HEK293 (cell line): ENCODE measurements around the gene ZNF83.

Experiments
- CTCF ChIA-PET: fragments of 350-600 bp; formaldehyde crosslinking; extraction: SDS; loops from one replicate; lab custom pipeline; 2021; ENCODE audit warnings: antibody characterized with exemption; lab: Yijun Ruan, JAX
- POLR2A ChIA-PET: fragments of 300-600 bp; formaldehyde crosslinking; extraction: SDS; loops from one replicate; lab custom pipeline; 2020; ENCODE audit warnings: antibody characterized with exemption, inconsistent platforms; lab: Yijun Ruan, JAX
- H3K27ac ChIP-seq: fragments of 200-500 bp; sonication (Bioruptor generic); 2 replicates; pipeline ENCODE4 v1.5.1; 2014; ENCODE audit warnings: low read depth, low read length, control low read depth, inconsistent platforms; ENCODE audit errors: extremely low read depth
- H3K36me3 ChIP-seq, 2 experiments: fragments of 200-500 bp in 1 of 2; sonication (Bioruptor generic) in 1 of 2; 1 replicate in 1 of 2; 2 replicates in 1 of 2; pipeline ENCODE4 v1.5.1; 2014 to 2017; ENCODE audit warnings: inconsistent platforms in 2 of 2, low read length in 2 of 2; ENCODE audit not compliant: control insufficient read depth in 2 of 2, insufficient read depth in 1 of 2
- H3K4me1 ChIP-seq: fragments of 200-500 bp; sonication (Bioruptor generic); 2 replicates; pipeline ENCODE4 v1.5.1; 2014; ENCODE audit warnings: mild to moderate bottlenecking, low read length, inconsistent platforms; ENCODE audit not compliant: control insufficient read depth, insufficient read depth
- H3K4me3 ChIP-seq: 2 replicates; pipeline ENCODE4 v1.5.1; 2011; ENCODE audit warnings: low read depth, mild to moderate bottlenecking, control low read depth, low read length, moderate library complexity
- H3K9me3 ChIP-seq: fragments of 200-500 bp; sonication (Bioruptor generic); 2 replicates; pipeline ENCODE4 v1.5.1; 2014; ENCODE audit warnings: low read depth, low read length, inconsistent platforms; ENCODE audit not compliant: control insufficient read depth, insufficient read depth
- GLI4 ChIP-seq: fragments of 450-650 bp; formaldehyde crosslinking; IDR thresholded peaks from 2 replicates; pipeline ENCODE4 v1.5.1; 2016; ENCODE audit warnings: missing biosample characterization, missing genetic modification characterization
- KLF17 ChIP-seq: fragments of 450-650 bp; formaldehyde crosslinking; IDR thresholded peaks from 2 replicates; pipeline ENCODE4 v1.5.1; 2016; ENCODE audit warnings: missing biosample characterization, missing genetic modification characterization
- MZF1 ChIP-seq: fragments of 450-650 bp; formaldehyde crosslinking; IDR thresholded peaks from 2 replicates; pipeline ENCODE4 v1.5.1; 2017; ENCODE audit warnings: missing biosample characterization, missing genetic modification characterization, borderline replicate concordance
- SCRT2 ChIP-seq: fragments of 450-650 bp; formaldehyde crosslinking; IDR thresholded peaks from 2 replicates; pipeline ENCODE4 v1.5.1; 2016; ENCODE audit warnings: missing biosample characterization, missing genetic modification characterization
- TCF7L2 ChIP-seq: IDR thresholded peaks from 2 replicates; pipeline ENCODE4 v1.6.1; 2011; ENCODE audit warnings: low read depth, mild to moderate bottlenecking, inconsistent platforms, low read length, moderate library complexity, borderline replicate concordance
- ZBTB1 ChIP-seq: fragments of 450-650 bp; formaldehyde crosslinking; IDR thresholded peaks from 2 replicates; pipeline ENCODE4 v1.5.1; 2016; ENCODE audit warnings: missing biosample characterization, missing genetic modification characterization
- ZBTB20 ChIP-seq: fragments of 450-650 bp; formaldehyde crosslinking; IDR thresholded peaks from 2 replicates; pipeline ENCODE4 v1.5.1; 2016; ENCODE audit warnings: missing biosample characterization, missing genetic modification characterization
- ZFHX2 ChIP-seq: fragments of 450-650 bp; formaldehyde crosslinking; conservative IDR thresholded peaks from 2 replicates; pipeline ENCODE4 v1.5.1; 2016; ENCODE audit warnings: missing biosample characterization, missing genetic modification characterization
- ZNF10 ChIP-seq: fragments of 450-650 bp; formaldehyde crosslinking; IDR thresholded peaks from 2 replicates; pipeline ENCODE4 v1.5.1; 2017; ENCODE audit warnings: missing biosample characterization, missing genetic modification characterization
- ZNF114 ChIP-seq: fragments of 450-650 bp; formaldehyde crosslinking; IDR thresholded peaks from 2 replicates; pipeline ENCODE4 v1.5.0; 2017; ENCODE audit warnings: missing biosample characterization, missing genetic modification characterization
- ZNF169 ChIP-seq: fragments of 450-650 bp; formaldehyde crosslinking; IDR thresholded peaks from 2 replicates; pipeline ENCODE4 v1.5.1; 2016; ENCODE audit warnings: missing biosample characterization, missing genetic modification characterization
- ZNF19 ChIP-seq: fragments of 450-650 bp; formaldehyde crosslinking; IDR thresholded peaks from 2 replicates; pipeline ENCODE4; 2016; ENCODE audit warnings: missing biosample characterization, missing genetic modification characterization, low read depth
- ZNF292 ChIP-seq: fragments of 450-650 bp; formaldehyde crosslinking; IDR thresholded peaks from 2 replicates; pipeline ENCODE4 v1.5.1; 2016; ENCODE audit warnings: low read depth, missing biosample characterization, missing genetic modification characterization, borderline replicate concordance
- ZNF350 ChIP-seq: fragments of 450-650 bp; formaldehyde crosslinking; IDR thresholded peaks from 2 replicates; pipeline ENCODE4 v1.5.0; 2017; ENCODE audit warnings: missing biosample characterization, mild to moderate bottlenecking, missing genetic modification characterization
- ZNF354C ChIP-seq: fragments of 450-650 bp; formaldehyde crosslinking; IDR thresholded peaks from 2 replicates; pipeline ENCODE4 v1.5.1; 2016; ENCODE audit warnings: missing biosample characterization, missing genetic modification characterization, low read depth, borderline replicate concordance
- ZNF362 ChIP-seq: fragments of 450-650 bp; formaldehyde crosslinking; IDR thresholded peaks from 2 replicates; pipeline ENCODE4 v1.5.1; 2016; ENCODE audit warnings: missing biosample characterization, missing genetic modification characterization
- ZNF510 ChIP-seq: fragments of 450-650 bp; formaldehyde crosslinking; IDR thresholded peaks from 2 replicates; pipeline ENCODE4 v1.5.1; 2018; ENCODE audit warnings: mild to moderate bottlenecking, missing genetic modification characterization, missing biosample characterization; ENCODE audit not compliant: insufficient replicate concordance
- ZNF555 ChIP-seq: fragments of 450-650 bp; formaldehyde crosslinking; conservative IDR thresholded peaks from 2 replicates; pipeline ENCODE4 v1.5.1; 2017; ENCODE audit warnings: missing biosample characterization, mild to moderate bottlenecking, missing genetic modification characterization, inconsistent platforms
- ZNF571 ChIP-seq: fragments of 450-650 bp; formaldehyde crosslinking; IDR thresholded peaks from 2 replicates; pipeline ENCODE4 v1.5.0; 2017; ENCODE audit warnings: missing biosample characterization, missing genetic modification characterization
- ZNF621 ChIP-seq: fragments of 450-650 bp; formaldehyde crosslinking; IDR thresholded peaks from 2 replicates; pipeline ENCODE4 v1.5.1; 2017; ENCODE audit warnings: missing biosample characterization, missing genetic modification characterization
- ZNF670 ChIP-seq: fragments of 450-650 bp; formaldehyde crosslinking; IDR thresholded peaks from 2 replicates; pipeline ENCODE4 v1.5.1; 2016; ENCODE audit warnings: missing biosample characterization, missing genetic modification characterization, low read depth
- ZNF677 ChIP-seq: fragments of 450-650 bp; IDR thresholded peaks from 2 replicates; pipeline ENCODE4 v1.5.0; 2018; ENCODE audit warnings: missing biosample characterization, mild to moderate bottlenecking, missing genetic modification characterization, moderate library complexity
- ZNF785 ChIP-seq: fragments of 450-650 bp; formaldehyde crosslinking; IDR thresholded peaks from 2 replicates; pipeline ENCODE4 v1.5.1; 2016; ENCODE audit warnings: missing biosample characterization, missing genetic modification characterization
- ZNF791 ChIP-seq: fragments of 450-650 bp; formaldehyde crosslinking; IDR thresholded peaks from 2 replicates; pipeline ENCODE4 v1.5.1; 2016; ENCODE audit warnings: missing biosample characterization, missing genetic modification characterization
- ZNF830 ChIP-seq: fragments of 450-650 bp; IDR thresholded peaks from 2 replicates; pipeline ENCODE4 v1.5.0; 2018; ENCODE audit warnings: missing biosample characterization, missing genetic modification characterization, low read depth, mild to moderate bottlenecking, moderate library complexity
- ZSCAN30 ChIP-seq: fragments of 450-650 bp; IDR thresholded peaks from 2 replicates; pipeline ENCODE4 v1.5.1; 2018; ENCODE audit warnings: missing biosample characterization, mild to moderate bottlenecking, missing genetic modification characterization, moderate library complexity
- TF ChIP-seq, protein P1 (sequence below): fragments of 450-650 bp; formaldehyde crosslinking; IDR thresholded peaks from 2 replicates; pipeline ENCODE4 v1.5.0; 2017; ENCODE audit warnings: missing biosample characterization, missing genetic modification characterization, borderline replicate concordance
- TF ChIP-seq, protein P2 (sequence below): fragments of 450-650 bp; formaldehyde crosslinking; IDR thresholded peaks from 2 replicates; pipeline ENCODE4 v1.5.1; 2016; ENCODE audit warnings: missing biosample characterization, missing genetic modification characterization
- TF ChIP-seq, protein P3 (sequence below): fragments of 450-650 bp; formaldehyde crosslinking; IDR thresholded peaks from 2 replicates; pipeline ENCODE4 v1.5.1; 2016; ENCODE audit warnings: missing biosample characterization, missing genetic modification characterization, low read depth

Gene ZNF83

DNA sequence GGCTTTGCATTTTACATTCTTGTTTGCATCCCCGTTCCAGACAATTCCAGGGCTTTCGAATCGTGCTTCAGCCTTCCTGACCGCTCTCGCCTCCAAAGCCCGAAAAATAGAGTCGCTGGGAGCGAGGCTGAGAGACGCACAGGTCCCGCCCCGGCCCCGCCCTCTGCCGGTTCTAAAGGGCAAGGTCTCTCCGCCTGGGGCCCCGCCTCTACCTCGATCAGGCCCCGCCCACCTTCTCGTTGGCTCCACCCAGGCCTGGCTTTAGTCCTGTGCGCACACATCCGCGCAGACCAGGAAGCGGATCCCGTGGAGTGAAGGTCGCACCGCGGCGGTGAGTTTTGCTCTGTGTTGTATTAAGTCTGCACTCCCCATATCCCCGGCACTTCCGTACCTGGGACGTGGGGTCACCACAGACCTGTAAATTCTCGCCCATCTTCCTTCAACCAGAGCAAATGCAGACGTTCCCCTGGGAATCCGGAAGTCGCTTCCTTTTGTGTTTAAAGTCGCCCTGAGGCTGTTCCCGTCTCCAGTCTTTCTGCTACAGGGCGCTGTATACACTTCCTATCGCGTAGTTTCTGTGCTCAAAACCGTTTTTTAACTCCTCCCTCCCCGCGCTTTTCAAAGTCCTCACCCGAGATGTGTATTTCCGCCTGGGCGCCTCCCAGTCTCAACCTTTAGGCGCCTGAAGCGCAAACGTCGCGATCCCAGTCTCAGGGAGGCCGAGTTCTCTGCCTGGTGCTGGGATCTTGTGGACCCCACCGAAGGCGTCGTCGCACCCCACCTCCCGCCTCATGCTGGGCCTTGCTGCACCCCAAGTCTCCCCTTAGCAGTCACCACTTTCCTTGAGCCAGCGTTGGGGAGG, 67.9 kb downstream of the ZNF83 start, which contains the start of gene ZNF701:
Gene ZNF701, plus strand, starts transcription at position 288 of the 862 bp plus-strand sequence. CDS start 3,861 bp downstream, outside the sequence.
- H3K4me1 ChIP-seq: no peaks in the 10 kb centered on the region
- no peak within 1 kb of the TSS for H3K27ac ChIP-seq
- H3K36me3 ChIP-seq: peaks cover 0 to 30% of the 10 kb centered on the region in 2 experiments; a peak in 1 of 3 replicates
- no peaks in the 10 kb centered on the region; the same call in 1 of the 2 replicates for H3K9me3 ChIP-seq
- ChIA-PET CTCF (no interaction called here), POLR2A (no interaction called here)
- H3K4me3 ChIP-seq: peak within 1 kb of the TSS; percentile 57
- no peak for TF ChIP-seq ZNF830 (tag by site-specific recombination)
- TF ChIP-seq ZNF19 (tag by site-specific recombination): no peak
- TF ChIP-seq KLF17 (tag by site-specific recombination): 0 out of 2 replicates have a peak, but pooled peaks have one; percentile 6
- TF ChIP-seq ZFHX2 (tag by site-specific recombination): no peak
- no peak for TF ChIP-seq ZNF169 (tag by site-specific recombination)
- peak; percentile 69; the same call in 1 of the 2 replicates for TF ChIP-seq ZBTB20
- TF ChIP-seq, protein P1, sequence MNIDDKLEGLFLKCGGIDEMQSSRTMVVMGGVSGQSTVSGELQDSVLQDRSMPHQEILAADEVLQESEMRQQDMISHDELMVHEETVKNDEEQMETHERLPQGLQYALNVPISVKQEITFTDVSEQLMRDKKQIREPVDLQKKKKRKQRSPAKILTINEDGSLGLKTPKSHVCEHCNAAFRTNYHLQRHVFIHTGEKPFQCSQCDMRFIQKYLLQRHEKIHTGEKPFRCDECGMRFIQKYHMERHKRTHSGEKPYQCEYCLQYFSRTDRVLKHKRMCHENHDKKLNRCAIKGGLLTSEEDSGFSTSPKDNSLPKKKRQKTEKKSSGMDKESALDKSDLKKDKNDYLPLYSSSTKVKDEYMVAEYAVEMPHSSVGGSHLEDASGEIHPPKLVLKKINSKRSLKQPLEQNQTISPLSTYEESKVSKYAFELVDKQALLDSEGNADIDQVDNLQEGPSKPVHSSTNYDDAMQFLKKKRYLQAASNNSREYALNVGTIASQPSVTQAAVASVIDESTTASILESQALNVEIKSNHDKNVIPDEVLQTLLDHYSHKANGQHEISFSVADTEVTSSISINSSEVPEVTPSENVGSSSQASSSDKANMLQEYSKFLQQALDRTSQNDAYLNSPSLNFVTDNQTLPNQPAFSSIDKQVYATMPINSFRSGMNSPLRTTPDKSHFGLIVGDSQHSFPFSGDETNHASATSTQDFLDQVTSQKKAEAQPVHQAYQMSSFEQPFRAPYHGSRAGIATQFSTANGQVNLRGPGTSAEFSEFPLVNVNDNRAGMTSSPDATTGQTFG (tag by site-specific recombination): no peak
- no peak for TF ChIP-seq ZNF677 (tag by site-specific recombination)
- no peak for TF ChIP-seq TCF7L2
- TF ChIP-seq ZNF510 (tag by site-specific recombination): no peak
- no peak for TF ChIP-seq ZNF621
- TF ChIP-seq ZNF350: peak; percentile 70; the same call in 1 of the 2 replicates
- no peak for TF ChIP-seq ZNF791 (tag by site-specific recombination)
- TF ChIP-seq SCRT2: no peak
- TF ChIP-seq ZNF571: no peak
- no peak for TF ChIP-seq GLI4 (tag by site-specific recombination)
- TF ChIP-seq ZNF785 (tag by site-specific recombination): no peak
- no peak for TF ChIP-seq ZNF670
- TF ChIP-seq ZNF10 (tag by site-specific recombination): no peak
- no peak for TF ChIP-seq ZNF354C (tag by site-specific recombination)
- TF ChIP-seq, protein P2, sequence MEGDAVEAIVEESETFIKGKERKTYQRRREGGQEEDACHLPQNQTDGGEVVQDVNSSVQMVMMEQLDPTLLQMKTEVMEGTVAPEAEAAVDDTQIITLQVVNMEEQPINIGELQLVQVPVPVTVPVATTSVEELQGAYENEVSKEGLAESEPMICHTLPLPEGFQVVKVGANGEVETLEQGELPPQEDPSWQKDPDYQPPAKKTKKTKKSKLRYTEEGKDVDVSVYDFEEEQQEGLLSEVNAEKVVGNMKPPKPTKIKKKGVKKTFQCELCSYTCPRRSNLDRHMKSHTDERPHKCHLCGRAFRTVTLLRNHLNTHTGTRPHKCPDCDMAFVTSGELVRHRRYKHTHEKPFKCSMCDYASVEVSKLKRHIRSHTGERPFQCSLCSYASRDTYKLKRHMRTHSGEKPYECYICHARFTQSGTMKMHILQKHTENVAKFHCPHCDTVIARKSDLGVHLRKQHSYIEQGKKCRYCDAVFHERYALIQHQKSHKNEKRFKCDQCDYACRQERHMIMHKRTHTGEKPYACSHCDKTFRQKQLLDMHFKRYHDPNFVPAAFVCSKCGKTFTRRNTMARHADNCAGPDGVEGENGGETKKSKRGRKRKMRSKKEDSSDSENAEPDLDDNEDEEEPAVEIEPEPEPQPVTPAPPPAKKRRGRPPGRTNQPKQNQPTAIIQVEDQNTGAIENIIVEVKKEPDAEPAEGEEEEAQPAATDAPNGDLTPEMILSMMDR (tag by site-specific recombination): no peak
- no peak for TF ChIP-seq MZF1
- 0 out of 2 replicates have a peak, but pooled peaks have one; percentile 23 for TF ChIP-seq ZSCAN30
- TF ChIP-seq, protein P3, sequence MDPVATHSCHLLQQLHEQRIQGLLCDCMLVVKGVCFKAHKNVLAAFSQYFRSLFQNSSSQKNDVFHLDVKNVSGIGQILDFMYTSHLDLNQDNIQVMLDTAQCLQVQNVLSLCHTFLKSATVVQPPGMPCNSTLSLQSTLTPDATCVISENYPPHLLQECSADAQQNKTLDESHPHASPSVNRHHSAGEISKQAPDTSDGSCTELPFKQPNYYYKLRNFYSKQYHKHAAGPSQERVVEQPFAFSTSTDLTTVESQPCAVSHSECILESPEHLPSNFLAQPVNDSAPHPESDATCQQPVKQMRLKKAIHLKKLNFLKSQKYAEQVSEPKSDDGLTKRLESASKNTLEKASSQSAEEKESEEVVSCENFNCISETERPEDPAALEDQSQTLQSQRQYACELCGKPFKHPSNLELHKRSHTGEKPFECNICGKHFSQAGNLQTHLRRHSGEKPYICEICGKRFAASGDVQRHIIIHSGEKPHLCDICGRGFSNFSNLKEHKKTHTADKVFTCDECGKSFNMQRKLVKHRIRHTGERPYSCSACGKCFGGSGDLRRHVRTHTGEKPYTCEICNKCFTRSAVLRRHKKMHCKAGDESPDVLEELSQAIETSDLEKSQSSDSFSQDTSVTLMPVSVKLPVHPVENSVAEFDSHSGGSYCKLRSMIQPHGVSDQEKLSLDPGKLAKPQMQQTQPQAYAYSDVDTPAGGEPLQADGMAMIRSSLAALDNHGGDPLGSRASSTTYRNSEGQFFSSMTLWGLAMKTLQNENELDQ (tag by site-specific recombination): no peak
- TF ChIP-seq ZNF555: no peak
- no peak for TF ChIP-seq ZNF114 (tag by site-specific recombination)
- TF ChIP-seq ZNF362 (tag by site-specific recombination): no peak
- TF ChIP-seq ZBTB1 (tag by site-specific recombination): no peak
- TF ChIP-seq ZNF292: no peak
